HPDE6-E6E7 (cell line): ENCODE data around the gene DUSP2.

ENCODE experiments used
- DNase-seq: peaks from one replicate; pipeline ENCODE4 v3.0.0; 2011; ENCODE audit warnings: missing footprints; ENCODE audit errors: extremely low spot score

Gene DUSP2

GRCh38 chr2:96114903-96115581 is 30.2 kb downstream of the DUSP2 start:
- DNase-seq: no peak

DNA sequence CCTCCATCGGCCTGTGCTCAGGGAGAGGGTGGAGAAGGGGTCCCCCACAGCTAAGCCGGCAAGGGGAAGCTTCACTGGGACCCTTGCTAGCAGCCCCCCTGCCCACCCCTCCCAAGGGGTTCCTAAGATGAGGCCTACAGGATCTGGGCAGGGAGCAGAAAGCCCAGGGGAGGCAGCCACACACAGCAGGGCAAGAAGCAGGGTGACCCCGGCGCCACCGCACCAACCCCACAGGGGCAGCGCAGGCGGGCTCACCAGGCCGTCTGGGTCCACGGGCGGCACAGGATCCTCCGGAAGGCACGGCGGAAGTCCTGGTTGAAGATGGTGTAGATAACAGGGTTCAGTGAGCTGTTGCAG is 30.7 kb downstream of the DUSP2 start:
- no peak for DNase-seq

- no peak for DNase-seq
These were observed 31.3 kb downstream of the DUSP2 start for GRCh38 chr2:96113951-96114350.

DNA sequence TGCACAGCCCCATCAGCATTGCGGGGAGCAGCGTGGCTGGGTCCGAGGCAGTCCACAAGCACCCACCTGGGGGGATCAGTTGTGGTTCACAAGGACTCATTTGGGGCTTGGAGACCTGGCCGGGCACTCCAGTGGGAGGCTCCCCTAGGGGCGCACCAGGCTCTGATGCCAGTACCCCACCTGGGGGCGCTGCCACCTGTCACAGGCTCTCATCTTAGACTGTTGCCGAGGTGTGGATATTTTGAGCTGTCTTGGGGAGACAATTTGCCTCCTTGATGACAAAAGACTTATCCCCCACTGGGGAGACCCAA is 31.9 kb downstream of the DUSP2 start:
- no peak for DNase-seq

DNA sequence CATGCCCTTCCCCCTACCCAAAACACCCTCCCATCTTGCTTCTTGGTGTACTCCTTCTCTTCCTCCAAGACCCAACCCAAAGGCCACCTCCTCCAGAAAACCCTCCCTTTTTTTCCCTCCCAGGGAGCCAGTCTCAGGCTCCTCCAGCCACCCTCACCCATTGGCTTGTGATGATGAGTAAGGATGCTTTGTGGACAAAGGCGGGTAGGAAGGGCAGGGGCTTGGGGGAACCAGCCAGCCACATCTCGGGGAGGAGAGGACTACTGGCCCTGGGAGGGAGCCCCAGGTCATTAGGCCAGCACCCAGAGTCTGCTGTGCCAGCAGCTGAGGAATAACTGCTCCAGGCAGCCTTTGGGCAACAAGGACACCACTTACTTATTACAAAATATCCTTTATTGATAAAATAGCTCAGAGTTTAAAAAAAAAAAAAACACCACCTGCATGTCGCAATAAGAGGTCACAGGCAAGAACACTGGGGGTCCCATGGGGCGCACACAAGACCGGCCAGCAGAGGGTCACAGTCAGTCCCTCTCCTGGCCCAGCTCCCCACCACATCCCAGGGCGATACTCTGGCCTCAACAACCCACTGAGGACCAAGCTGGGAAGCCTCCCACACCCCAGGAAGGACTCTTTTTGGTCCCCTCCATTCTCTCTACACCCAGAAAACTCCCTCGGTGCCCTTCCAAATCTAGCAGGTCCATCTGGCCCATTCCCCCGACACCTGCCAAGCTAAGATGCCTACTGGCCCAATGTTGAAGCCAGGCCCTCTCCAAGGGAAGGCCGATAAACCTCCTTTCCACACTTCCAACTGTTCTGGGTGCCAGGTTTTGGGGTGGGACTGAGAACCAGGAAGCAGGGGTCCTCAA is 32.5 kb downstream of the DUSP2 start:
- DNase-seq: no peak

DNA sequence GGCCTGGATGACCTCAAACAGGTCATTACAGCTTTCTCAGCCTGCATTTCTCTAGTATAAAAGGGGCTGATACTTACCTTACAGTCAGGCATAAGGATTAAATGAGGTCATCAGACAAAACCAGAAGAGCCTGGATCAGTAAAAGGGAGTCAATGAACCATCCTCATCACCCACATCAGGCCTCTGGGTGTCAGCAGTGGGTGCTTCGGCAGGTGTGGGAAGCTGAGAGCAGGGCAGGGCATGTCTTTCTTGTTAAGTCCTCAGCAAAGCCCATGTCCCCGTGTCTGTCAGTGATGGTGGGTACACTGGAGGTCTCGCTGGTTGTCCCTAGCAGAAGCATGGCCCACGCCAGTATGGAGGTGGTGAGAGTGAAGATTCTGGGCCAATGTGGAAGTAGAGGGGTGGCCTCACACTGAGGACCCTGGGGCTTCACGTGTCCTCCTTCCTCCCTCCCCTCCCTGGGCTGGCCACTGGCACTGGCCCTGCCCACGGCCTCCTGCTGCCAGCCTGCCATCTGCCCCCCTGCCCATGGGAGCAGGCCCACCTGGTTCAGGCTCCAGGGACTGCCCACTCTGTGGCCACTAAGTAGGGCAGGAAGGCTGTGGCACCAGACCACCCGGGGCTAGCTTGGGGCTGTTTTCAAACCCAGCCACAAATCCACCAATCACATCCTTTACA is 33.3 kb downstream of the DUSP2 start:
- no peak for DNase-seq

GRCh38 chr2:96111257-96111640 is 34.0 kb downstream of the DUSP2 start:
- no peak for DNase-seq

GRCh38 chr2:96110621-96111256 is 34.5 kb downstream of the DUSP2 start:
- no peak for DNase-seq

GRCh38 chr2:96109931-96110511 is 35.2 kb downstream of the DUSP2 start:
- DNase-seq: no peak

DNA sequence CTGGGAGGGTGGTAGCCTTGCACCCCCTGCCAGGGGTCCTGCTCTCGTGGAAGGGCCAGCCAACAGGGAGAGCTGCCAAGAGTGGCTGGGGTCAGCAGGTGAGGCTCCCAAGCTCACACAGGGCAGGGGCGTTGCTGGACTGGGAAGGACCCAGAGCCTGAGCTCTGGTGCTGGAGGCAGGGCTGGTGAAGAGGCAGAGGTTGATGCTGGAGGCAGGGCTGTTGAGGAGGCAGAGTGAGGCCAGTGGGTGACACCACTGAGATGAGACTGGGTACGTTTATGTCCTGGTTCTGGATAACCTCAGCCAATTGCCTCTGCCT is 35.9 kb downstream of the DUSP2 start:
- DNase-seq: no peak

GRCh38 chr2:96108541-96109360 is 36.5 kb downstream of the DUSP2 start:
- DNase-seq: no peak

DNA sequence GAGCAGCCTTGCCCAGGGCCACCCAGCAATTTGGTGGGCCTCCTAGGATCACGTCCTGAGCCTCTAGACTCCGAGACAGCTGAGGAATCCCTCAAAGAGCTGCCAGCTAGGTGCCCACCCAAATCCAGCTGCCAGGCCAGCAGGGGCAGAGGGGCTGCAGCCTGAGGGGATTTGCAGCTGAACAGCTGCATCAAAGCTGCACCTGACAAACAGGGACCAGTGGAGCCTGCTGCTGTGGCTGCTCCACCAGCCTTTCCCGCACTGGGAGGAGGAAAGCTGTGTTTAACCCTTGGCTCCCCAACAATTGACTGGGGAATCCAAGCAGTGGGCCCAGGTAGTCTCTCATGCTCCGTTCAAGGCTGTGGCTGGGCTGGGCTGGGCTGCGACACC is 37.1 kb downstream of the DUSP2 start:
- no peak for DNase-seq

GRCh38 chr2:96107708-96108065 is 37.6 kb downstream of the DUSP2 start:
- DNase-seq: no peak

DNA sequence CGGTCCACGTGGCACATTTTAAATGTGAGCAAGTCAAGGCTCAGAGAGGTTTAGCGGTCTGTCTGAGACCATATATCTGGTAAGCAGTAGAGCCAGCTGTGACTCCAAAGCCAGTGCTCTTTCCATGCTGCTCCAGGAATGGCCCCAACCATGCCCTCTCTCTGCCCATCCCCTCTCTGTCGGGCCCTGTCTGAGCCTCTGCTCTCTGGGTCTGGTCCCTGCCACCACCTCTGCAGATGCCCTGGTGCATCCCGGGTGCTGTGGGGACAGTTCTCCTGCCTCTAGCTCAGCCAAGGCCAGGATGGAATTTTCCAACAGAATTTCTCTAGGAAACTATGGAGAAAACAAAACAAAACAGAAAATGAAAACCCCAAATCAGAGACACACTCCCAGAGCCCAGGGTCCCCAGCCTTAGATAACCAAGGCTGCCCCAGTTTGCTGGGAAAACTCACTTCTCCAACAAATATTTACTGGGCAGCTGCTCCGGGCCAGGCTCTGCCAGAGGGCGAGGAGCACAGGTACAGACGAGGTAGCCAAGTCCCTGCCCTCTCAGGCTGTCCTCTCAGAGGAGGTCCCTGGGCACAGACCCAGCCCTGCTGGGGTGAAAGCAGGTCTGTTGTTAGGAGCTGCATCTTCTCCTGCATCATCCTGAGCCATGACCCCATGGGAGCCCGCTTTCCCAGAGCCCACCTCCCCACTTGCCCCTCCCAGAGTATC is 38.1 kb downstream of the DUSP2 start:
- no peak for DNase-seq

GRCh38 chr2:96105994-96106715 is 39.1 kb downstream of the DUSP2 start:
- no peak for DNase-seq

DNA sequence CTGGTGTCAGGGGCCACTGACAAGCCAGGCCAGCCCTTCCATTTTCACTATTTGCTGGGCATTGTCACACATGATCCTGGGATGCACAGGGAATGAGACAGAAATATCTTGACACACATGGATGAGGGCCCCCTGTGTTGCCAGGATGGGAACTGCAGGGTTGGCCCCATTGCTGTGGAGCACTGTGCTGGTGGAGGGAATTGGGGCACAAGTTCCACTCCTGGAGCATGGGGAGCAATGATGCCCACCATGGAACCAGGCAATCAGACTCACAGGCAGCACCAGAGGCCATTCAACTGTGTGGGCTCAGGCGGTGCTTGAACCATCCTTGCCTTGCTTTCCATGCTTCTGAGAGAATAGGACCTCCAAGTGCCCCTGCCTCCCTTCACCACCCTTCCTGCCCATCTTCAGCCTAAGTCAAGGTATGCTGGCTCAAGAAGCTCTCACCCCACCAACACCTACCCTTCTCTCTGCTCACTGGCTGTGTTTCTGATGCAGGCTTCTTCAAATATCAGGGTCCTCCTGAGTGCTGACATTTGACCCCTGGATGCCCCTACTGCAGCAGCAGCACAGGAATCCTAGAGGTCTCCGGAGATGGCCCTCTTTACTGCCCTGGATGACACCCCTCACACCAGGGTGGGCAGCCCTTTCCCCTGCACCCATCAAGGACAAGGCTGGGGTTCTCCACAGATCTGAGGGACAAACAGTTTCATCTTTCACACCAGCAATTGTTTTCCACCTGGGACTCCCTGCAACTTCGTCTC is 39.9 kb downstream of the DUSP2 start:
- no peak for DNase-seq

DNA sequence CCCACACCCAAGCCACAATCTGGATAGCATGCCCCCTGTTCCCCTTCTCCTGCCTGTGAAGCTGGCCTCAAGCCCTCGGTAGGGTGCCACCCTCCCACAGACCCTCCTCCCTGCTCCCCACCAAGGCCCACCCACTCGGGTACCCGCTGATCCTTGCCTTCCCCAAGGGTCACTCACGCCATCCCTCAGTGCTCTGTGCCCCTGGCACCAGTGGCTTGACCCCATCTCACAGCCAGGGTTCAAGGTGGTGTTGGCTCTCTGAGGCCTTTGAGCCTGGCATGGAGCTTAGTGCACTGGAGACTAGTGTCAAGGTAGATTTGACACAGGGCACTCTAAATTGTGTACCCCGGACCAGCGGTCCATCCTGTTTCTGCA is 40.8 kb downstream of the DUSP2 start:
- DNase-seq: no peak

- no peak for DNase-seq
These were observed 41.3 kb downstream of the DUSP2 start for GRCh38 chr2:96103761-96104486.

DNA sequence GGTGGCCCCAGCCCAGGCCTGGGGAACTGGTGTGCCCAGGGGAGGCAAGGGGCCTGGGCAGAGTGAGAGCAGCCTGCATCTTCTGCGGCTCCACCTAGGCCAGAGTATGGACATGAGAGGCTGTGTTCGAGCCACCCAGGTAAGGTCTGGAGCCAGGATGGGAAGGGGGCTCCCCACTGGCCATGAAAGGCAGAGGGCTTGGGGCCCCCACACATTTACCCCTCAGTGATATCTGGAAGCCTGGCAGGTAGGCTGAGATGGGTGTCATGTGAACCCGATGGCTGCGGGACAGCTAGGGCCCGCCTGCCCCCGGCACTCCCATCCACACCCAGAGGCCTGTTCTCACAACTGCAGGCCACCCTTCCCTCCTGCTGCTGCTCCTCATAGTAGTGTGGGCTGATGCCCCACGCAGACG is 42.0 kb downstream of the DUSP2 start:
- DNase-seq: no peak
